Uterus (tissue), 2 donors: ENCODE data around the gene BMERB1.

Source experiments
- CTCF ChIP-seq, 4 experiments: fragments of 200-600 bp in 2 of 4; fragments of 450-650 bp in 2 of 4; sonication (generic) in 2 of 4; IDR thresholded peaks; one replicate each; pipeline ENCODE4 v1.5.1; 2016 to 2019; ENCODE audit warnings: antibody characterized with exemption in 4 of 4, mild to moderate bottlenecking in 2 of 4, moderate library complexity in 1 of 4
- POLR2A ChIP-seq, 2 donors: fragments of 450-650 bp; IDR thresholded peaks; one replicate each; pipeline ENCODE4 v1.6.1; 2016; ENCODE audit warnings: antibody characterized with exemption in 2 of 2, mild to moderate bottlenecking in 1 of 2, moderate library complexity in 1 of 2

- TF ChIP-seq CTCF (IDR thresholded peaks at IDR 0.05) (no peak), POLR2A (IDR thresholded peaks at IDR 0.05) (no peak)
These were observed 140.2 kb downstream of the BMERB1 start for GRCh38 chr16:15574614-15574948.
